GM12878 (cell line): ENCODE data around the gene EXOC7. TPM values are rescaled to one million over a fixed set of nuclear protein-coding genes. Genes with fewer than 3 reads are reported as not detected.

Source experiments
- ATAC-seq: fragments of 200-7000 bp; cut with Tn5 transposase; 3 replicates; pipeline ENCODE4 v1.9.1; 2020; ENCODE audit warnings: mild to moderate bottlenecking, moderate library complexity
- BruUV-seq: library from RNA; stranded (reverse); fragments of 400-500 nt; replicated peaks from 2 replicates; lab custom pipeline; 2021; lab: Mats Ljungman, UMichigan
- CTCF ChIA-PET: fragments of 300-600 bp; sonication (Branson Sonifier 250); formaldehyde crosslinking; extraction: SDS; loops from one replicate; lab custom pipeline; 2021; ENCODE audit warnings: inconsistent platforms; lab: Yijun Ruan, JAX
- POLR2A ChIA-PET: fragments of 350-600 bp; formaldehyde crosslinking; extraction: SDS; loops from one replicate; lab custom pipeline; 2021; ENCODE audit warnings: inconsistent platforms; lab: Charles Lee
- RAD21 ChIA-PET: fragments of 300-600 bp; sonication (Branson Sonifier 250); formaldehyde crosslinking; loops from one replicate; lab custom pipeline; 2023; ENCODE audit warnings: antibody characterized with exemption; ENCODE audit not compliant: unreplicated experiment; lab: Charles Lee
- SMC1A ChIA-PET: fragments of 300-600 bp; sonication (Branson Sonifier 250); formaldehyde crosslinking; loops from one replicate; lab custom pipeline; 2023; ENCODE audit not compliant: unreplicated experiment, uncharacterized antibody; lab: Charles Lee
- DNase-seq: peaks from one replicate; pipeline ENCODE4 v3.0.0-alpha.2; 2011; ENCODE audit warnings: low read depth, low spot score
- FAIRE-seq: peaks from 3 replicates; lab custom pipeline; 2011; peaks lifted over from hg19 to GRCh38; lab: Jason Lieb, UNC
- H2AFZ ChIP-seq: 2 replicates; pipeline ENCODE4 v1.6.0; 2011; ENCODE audit warnings: low read depth, low read length, control low read depth; ENCODE audit not compliant: control insufficient read depth
- H3K27ac ChIP-seq: 2 replicates; pipeline ENCODE4 v1.5.1; 2011; ENCODE audit warnings: control low read depth; ENCODE audit not compliant: control insufficient read depth, insufficient read depth
- H3K27me3 ChIP-seq, 2 experiments: replicated peaks in 1 of 2; 2 replicates each; pipeline versions ENCODE4 v1.6.0 to v1.6.1; 2011; ENCODE audit warnings: low read length in 1 of 2; ENCODE audit not compliant: control insufficient read depth in 2 of 2, insufficient read depth in 2 of 2
- H3K36me3 ChIP-seq, 2 experiments: 2 replicates each; pipeline ENCODE4 v1.5.1; 2011; ENCODE audit warnings: low read length in 1 of 2; ENCODE audit not compliant: control insufficient read depth in 2 of 2, insufficient read depth in 2 of 2
- H3K4me1 ChIP-seq: 2 replicates; pipeline ENCODE4 v1.6.1; 2011; ENCODE audit warnings: mild to moderate bottlenecking, low read length, moderate library complexity, mixed read lengths; ENCODE audit not compliant: control insufficient read depth, insufficient read depth
- H3K4me2 ChIP-seq: 2 replicates; pipeline ENCODE4 v1.6.0; 2011; ENCODE audit warnings: control low read depth; ENCODE audit not compliant: control insufficient read depth, insufficient read depth
- H3K4me3 ChIP-seq: fragments of 200-600 bp; sonication (generic); 2 replicates; pipeline ENCODE4 v1.5.1; 2016
- H3K79me2 ChIP-seq: 2 replicates; pipeline ENCODE4 v1.6.0; 2011; ENCODE audit warnings: low read length; ENCODE audit not compliant: control insufficient read depth, insufficient read depth
- H3K9ac ChIP-seq: 2 replicates; pipeline ENCODE4 v1.8.0; 2011; ENCODE audit warnings: low read length, control low read depth, mixed read lengths; ENCODE audit not compliant: control insufficient read depth, insufficient read depth
- H3K9me3 ChIP-seq: replicated peaks from 3 replicates; pipeline ENCODE4 v1.5.1; 2011; ENCODE audit warnings: mild to moderate bottlenecking, low read length; ENCODE audit not compliant: control insufficient read depth, insufficient read depth
- H4K20me1 ChIP-seq: 2 replicates; pipeline ENCODE4 v1.6.0; 2011; ENCODE audit not compliant: control insufficient read depth, insufficient read depth
- ASH2L ChIP-seq: fragments of 300-600, 200-600 bp; sonication (generic); IDR thresholded peaks from 2 replicates; pipeline ENCODE4 v1.6.1; 2017; ENCODE audit warnings: low read depth, mild to moderate bottlenecking, borderline replicate concordance
- CREM ChIP-seq: IDR thresholded peaks from 2 replicates; pipeline ENCODE4 v1.6.1; 2014; ENCODE audit warnings: antibody characterized with exemption, low read depth
- NR2F1 ChIP-seq: fragments of 450-650 bp; conservative IDR thresholded peaks from 2 replicates; pipeline ENCODE4 v1.6.1; 2017; ENCODE audit warnings: mild to moderate bottlenecking
- POLR2AphosphoS5 ChIP-seq: IDR thresholded peaks from 2 replicates; pipeline ENCODE4 v1.6.1; 2011; ENCODE audit warnings: mild to moderate bottlenecking, low read length, inconsistent platforms
- SMAD5 ChIP-seq: IDR thresholded peaks from 2 replicates; pipeline ENCODE4 v1.6.1; 2016; ENCODE audit warnings: antibody characterized with exemption, low read depth
- TAF1 ChIP-seq: IDR thresholded peaks from 2 replicates; pipeline ENCODE4 v1.6.1; 2011; ENCODE audit warnings: mild to moderate bottlenecking, low read depth, low read length, borderline replicate concordance
- ZNF207 ChIP-seq: fragments of 450-650 bp; IDR thresholded peaks from 2 replicates; pipeline ENCODE4 v1.6.1; 2014; ENCODE audit warnings: antibody characterized with exemption, mild to moderate bottlenecking, borderline replicate concordance
- ZNF622 ChIP-seq: fragments of 450-650 bp; IDR thresholded peaks from 2 replicates; pipeline ENCODE4 v1.6.1; 2017; ENCODE audit warnings: mild to moderate bottlenecking, inconsistent platforms
- WGBS: methylation state at CpG from one replicate; pipeline ENCODE4 v1.1.6; 2016; ENCODE audit warnings: low lambda C conversion rate; ENCODE audit not compliant: insufficient replicate concordance, insufficient coverage; ENCODE audit errors: missing lambda C conversion rate; 5-methylcytosine and 5-hydroxymethylcytosine counted together
- in situ Hi-C: fragments of 300-500 bp; cut with MboI; formaldehyde crosslinking; loops from 9 replicates; pipeline ENCODE4 v1.14.3; 2018; ENCODE audit warnings: mixed read lengths
- intact Hi-C: fragments of 100-400 bp; cut with micrococcal nuclease; formaldehyde crosslinking; loops from one replicate; pipeline ENCODE4 v1.14.2; 2022; ENCODE audit not compliant: unreplicated experiment
- polyA plus RNA-seq, 11 experiments: library from polyadenylated mRNA; depleted of rRNA in 4 of 11; unstranded in 6 of 11; stranded (reverse) in 5 of 11; fragments of >200 nt; fragmentation: Nextera tagmentation in 4 of 11; fragmentation: Illumina TruSeq in 1 of 11; extraction: Ambion mirVana in 4 of 11; extraction: Trizol in 1 of 11; gene quantifications; 1 replicate in 1 of 11; 2 replicates in 10 of 11; pipeline versions ENCODE4 v1.2.1 to v1.2.3, GENCODE V29; 2011 to 2016; ENCODE audit warnings: inconsistent platforms in 2 of 11, missing spikeins in 2 of 11, low read depth in 1 of 11
- total RNA-seq, 4 experiments: library from RNA; depleted of rRNA in 3 of 4; stranded (reverse); fragments of >200 nt in 3 of 4; fragmentation: Illumina TruSeq in 1 of 4; extraction: Trizol in 1 of 4; gene quantifications; 2 replicates each; pipeline versions ENCODE4 v1.2.1 to v1.2.3, GENCODE V29; 2013 to 2021
- TF ChIP-seq, protein P1 (sequence below): fragments of 450-650 bp; IDR thresholded peaks from 2 replicates; pipeline ENCODE4 v1.6.1; 2014; ENCODE audit warnings: mild to moderate bottlenecking
- TF ChIP-seq, protein P2 (sequence below): IDR thresholded peaks from 2 replicates; pipeline ENCODE4 v1.6.1; 2011; ENCODE audit warnings: borderline replicate concordance, low read depth, mild to moderate bottlenecking, moderate library complexity, low read length; ENCODE audit not compliant: insufficient read depth, poor library complexity, severe bottlenecking
- TF ChIP-seq, protein P3 (sequence below): fragments of 450-650 bp; IDR thresholded peaks from 2 replicates; pipeline ENCODE4 v1.6.1; 2017; ENCODE audit warnings: mild to moderate bottlenecking, moderate library complexity
- TF ChIP-seq, protein P4 (sequence below): IDR thresholded peaks from 2 replicates; pipeline ENCODE4 v1.6.1; 2011; ENCODE audit warnings: low read depth, mild to moderate bottlenecking, low read length, moderate library complexity, borderline replicate concordance; ENCODE audit errors: extremely low read depth

EXOC7 gene
- total and polyA plus RNA-seq, 10 of the 15 experiments (the other 5 are each of a cell fraction or from before 2014, with no cell fraction given), result 18.8 to 71.3 (median 48.2) TPM

DNA sequence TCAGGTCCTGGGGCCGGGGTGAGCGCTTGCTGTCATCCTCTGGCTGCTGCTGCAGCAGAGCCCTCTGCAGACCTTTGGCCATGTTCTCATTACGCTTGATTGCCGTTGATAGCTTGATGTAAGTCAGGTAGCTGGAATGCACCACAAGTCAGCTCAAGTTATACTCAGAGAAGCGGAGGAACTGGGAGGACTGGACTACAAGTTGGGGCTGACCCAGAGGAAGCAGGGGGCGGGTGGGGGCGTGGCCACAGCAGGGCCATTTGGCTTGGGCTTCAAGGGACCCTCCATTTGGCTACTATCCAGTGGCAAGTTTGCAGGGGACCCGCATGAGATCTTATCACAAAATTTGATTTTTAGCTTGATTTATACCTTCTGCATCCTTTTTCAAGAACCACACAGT lies 57.5 kb downstream of the EXOC7 start:
- CTCF ChIA-PET, result interaction anchor here (0.6 kb wide), 2 partner anchors 17 to 264 kb away, joined by 3 read pairs; no protein-coding TSS in a partner anchor
- POLR2A ChIA-PET, result interaction anchor here (0.6 to 1.7 kb wide), 2 partner anchors 18 to 170 kb away, joined by 3 to 4 read pairs; no protein-coding TSS in a partner anchor
- Histone ChIP-seq H3K4me1 (peaks cover 11% of the 10 kb centered on the region), H3K27ac (no peak overlapping the region), H3K27me3 (no peaks in the 10 kb centered on the region), H3K9ac (no peak overlapping the region), H3K4me3 (no peak overlapping the region), H3K4me2 (no peak overlapping the region), H3K9me3 (no peaks in the 10 kb centered on the region), H3K36me3 (peaks cover 46 to 47% of the 10 kb centered on the region in 2 experiments), H4K20me1 (no peaks in the 10 kb centered on the region), H2AFZ (no peak overlapping the region), H3K79me2 (no peaks in the 10 kb centered on the region)
- WGBS, result 97% methylated on average over 8 of the region's 8 CpGs
- intact Hi-C loops (no loop called here), in situ Hi-C loops (no loop called here)
- TF ChIP-seq NR2F1, result no peak
- TF ChIP-seq, protein P1, sequence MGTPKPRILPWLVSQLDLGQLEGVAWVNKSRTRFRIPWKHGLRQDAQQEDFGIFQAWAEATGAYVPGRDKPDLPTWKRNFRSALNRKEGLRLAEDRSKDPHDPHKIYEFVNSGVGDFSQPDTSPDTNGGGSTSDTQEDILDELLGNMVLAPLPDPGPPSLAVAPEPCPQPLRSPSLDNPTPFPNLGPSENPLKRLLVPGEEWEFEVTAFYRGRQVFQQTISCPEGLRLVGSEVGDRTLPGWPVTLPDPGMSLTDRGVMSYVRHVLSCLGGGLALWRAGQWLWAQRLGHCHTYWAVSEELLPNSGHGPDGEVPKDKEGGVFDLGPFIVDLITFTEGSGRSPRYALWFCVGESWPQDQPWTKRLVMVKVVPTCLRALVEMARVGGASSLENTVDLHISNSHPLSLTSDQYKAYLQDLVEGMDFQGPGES, result no peak
- TF ChIP-seq, protein P2, sequence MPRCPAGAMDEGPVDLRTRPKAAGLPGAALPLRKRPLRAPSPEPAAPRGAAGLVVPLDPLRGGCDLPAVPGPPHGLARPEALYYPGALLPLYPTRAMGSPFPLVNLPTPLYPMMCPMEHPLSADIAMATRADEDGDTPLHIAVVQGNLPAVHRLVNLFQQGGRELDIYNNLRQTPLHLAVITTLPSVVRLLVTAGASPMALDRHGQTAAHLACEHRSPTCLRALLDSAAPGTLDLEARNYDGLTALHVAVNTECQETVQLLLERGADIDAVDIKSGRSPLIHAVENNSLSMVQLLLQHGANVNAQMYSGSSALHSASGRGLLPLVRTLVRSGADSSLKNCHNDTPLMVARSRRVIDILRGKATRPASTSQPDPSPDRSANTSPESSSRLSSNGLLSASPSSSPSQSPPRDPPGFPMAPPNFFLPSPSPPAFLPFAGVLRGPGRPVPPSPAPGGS, result no peak
- no peak for TF ChIP-seq ASH2L
- no peak for TF ChIP-seq SMAD5
- no peak for TF ChIP-seq CREM
- TF ChIP-seq, protein P3, sequence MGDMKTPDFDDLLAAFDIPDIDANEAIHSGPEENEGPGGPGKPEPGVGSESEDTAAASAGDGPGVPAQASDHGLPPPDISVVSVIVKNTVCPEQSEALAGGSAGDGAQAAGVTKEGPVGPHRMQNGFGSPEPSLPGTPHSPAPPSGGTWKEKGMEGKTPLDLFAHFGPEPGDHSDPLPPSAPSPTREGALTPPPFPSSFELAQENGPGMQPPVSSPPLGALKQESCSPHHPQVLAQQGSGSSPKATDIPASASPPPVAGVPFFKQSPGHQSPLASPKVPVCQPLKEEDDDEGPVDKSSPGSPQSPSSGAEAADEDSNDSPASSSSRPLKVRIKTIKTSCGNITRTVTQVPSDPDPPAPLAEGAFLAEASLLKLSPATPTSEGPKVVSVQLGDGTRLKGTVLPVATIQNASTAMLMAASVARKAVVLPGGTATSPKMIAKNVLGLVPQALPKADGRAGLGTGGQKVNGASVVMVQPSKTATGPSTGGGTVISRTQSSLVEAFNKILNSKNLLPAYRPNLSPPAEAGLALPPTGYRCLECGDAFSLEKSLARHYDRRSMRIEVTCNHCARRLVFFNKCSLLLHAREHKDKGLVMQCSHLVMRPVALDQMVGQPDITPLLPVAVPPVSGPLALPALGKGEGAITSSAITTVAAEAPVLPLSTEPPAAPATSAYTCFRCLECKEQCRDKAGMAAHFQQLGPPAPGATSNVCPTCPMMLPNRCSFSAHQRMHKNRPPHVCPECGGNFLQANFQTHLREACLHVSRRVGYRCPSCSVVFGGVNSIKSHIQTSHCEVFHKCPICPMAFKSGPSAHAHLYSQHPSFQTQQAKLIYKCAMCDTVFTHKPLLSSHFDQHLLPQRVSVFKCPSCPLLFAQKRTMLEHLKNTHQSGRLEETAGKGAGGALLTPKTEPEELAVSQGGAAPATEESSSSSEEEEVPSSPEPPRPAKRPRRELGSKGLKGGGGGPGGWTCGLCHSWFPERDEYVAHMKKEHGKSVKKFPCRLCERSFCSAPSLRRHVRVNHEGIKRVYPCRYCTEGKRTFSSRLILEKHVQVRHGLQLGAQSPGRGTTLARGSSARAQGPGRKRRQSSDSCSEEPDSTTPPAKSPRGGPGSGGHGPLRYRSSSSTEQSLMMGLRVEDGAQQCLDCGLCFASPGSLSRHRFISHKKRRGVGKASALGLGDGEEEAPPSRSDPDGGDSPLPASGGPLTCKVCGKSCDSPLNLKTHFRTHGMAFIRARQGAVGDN, result no peak
- TF ChIP-seq ZNF207, result no peak
- no peak for TF ChIP-seq TAF1
- TF ChIP-seq, protein P4, sequence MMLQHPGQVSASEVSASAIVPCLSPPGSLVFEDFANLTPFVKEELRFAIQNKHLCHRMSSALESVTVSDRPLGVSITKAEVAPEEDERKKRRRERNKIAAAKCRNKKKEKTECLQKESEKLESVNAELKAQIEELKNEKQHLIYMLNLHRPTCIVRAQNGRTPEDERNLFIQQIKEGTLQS, result no peak
- no peak for TF ChIP-seq POLR2AphosphoS5
- no peak for TF ChIP-seq ZNF622
- RAD21 ChIA-PET, result no interaction called here
- ATAC-seq (no peak), DNase-seq (no peak), FAIRE-seq (no peak)
- SMC1A ChIA-PET, result no interaction called here
- BruUV-seq, result no TSS peak
